GM23338 (cell line): Measurements from ENCODE around the gene SP100. TPM values are rescaled to one million over a fixed set of nuclear protein-coding genes. Genes with fewer than 3 reads are reported as not detected.
A peak's percentile ranks its signal among the peaks of the same experiment; 100 is the strongest.

Experiments used
- ATAC-seq: fragments of 200-7000 bp; cut with Tn5 transposase; 3 replicates; pipeline ENCODE4 v1.9.1; 2020
- DNase-seq: peaks from one replicate; pipeline ENCODE4 v3.0.0-alpha.2; 2015; ENCODE audit warnings: low spot score
- H2AFZ ChIP-seq: fragments of 200-600 bp; sonication (generic); 2 replicates; pipeline ENCODE4 v1.8.0; 2016; ENCODE audit warnings: antibody characterized with exemption, mild to moderate bottlenecking, moderate library complexity
- H3F3A ChIP-seq: fragments of 200-600 bp; sonication (generic); replicated peaks from 2 replicates; pipeline ENCODE4 v1.8.0; 2017; ENCODE audit warnings: antibody characterized with exemption, mixed run types, low read depth
- H3K27ac ChIP-seq: fragments of 200-600 bp; sonication (generic); 2 replicates; pipeline ENCODE4 v1.6.1; 2016; ENCODE audit warnings: low read depth
- H3K27me3 ChIP-seq: fragments of 200-600 bp; sonication (generic); 2 replicates; pipeline ENCODE4 v1.8.0; 2016; ENCODE audit warnings: mild to moderate bottlenecking, mixed run types, moderate library complexity; ENCODE audit not compliant: insufficient read depth
- H3K36me3 ChIP-seq: fragments of 200-600 bp; sonication (generic); 2 replicates; pipeline ENCODE4 v1.8.0; 2016; ENCODE audit warnings: mild to moderate bottlenecking; ENCODE audit not compliant: insufficient read depth
- H3K4me1 ChIP-seq: fragments of 200-600 bp; sonication (generic); 2 replicates; pipeline ENCODE4 v1.8.0; 2016; ENCODE audit warnings: mild to moderate bottlenecking, moderate library complexity; ENCODE audit not compliant: insufficient read depth
- H3K4me2 ChIP-seq: fragments of 200-600 bp; sonication (generic); 2 replicates; pipeline ENCODE4 v1.7.1; 2017; ENCODE audit warnings: mixed run types
- H3K4me3 ChIP-seq: fragments of 200-600 bp; sonication (generic); 2 replicates; pipeline ENCODE4 v1.6.1; 2016; ENCODE audit warnings: mixed run types
- H3K79me2 ChIP-seq: fragments of 200-600 bp; sonication (generic); replicated peaks from 2 replicates; pipeline ENCODE4 v1.8.0; 2017; ENCODE audit warnings: mild to moderate bottlenecking; ENCODE audit not compliant: insufficient read depth
- H3K9me2 ChIP-seq: fragments of 200-600 bp; sonication (generic); 2 replicates; pipeline ENCODE4 v1.8.0; 2017; ENCODE audit not compliant: insufficient read depth
- H4K20me1 ChIP-seq: fragments of 200-600 bp; sonication (generic); replicated peaks from 2 replicates; pipeline ENCODE4 v1.8.0; 2017; ENCODE audit warnings: mild to moderate bottlenecking; ENCODE audit not compliant: insufficient read depth
- H3K27ac Mint-ChIP-seq: 2 replicates; pipeline ENCODE4 v1.8.0; 2020; ENCODE audit warnings: inconsistent platforms, mild to moderate bottlenecking, moderate library complexity, mixed read lengths
- H3K27me3 Mint-ChIP-seq: 3 replicates; pipeline ENCODE4 v1.8.0; 2022; ENCODE audit warnings: low read depth, mild to moderate bottlenecking, moderate library complexity, mixed read lengths, inconsistent platforms; ENCODE audit not compliant: insufficient read depth, poor library complexity
- H3K36me3 Mint-ChIP-seq: 3 replicates; pipeline ENCODE4 v1.8.0; 2021; ENCODE audit warnings: low read depth, mild to moderate bottlenecking, inconsistent platforms, moderate library complexity, mixed read lengths
- H3K4me1 Mint-ChIP-seq: 3 replicates; pipeline ENCODE4 v1.8.0; 2020; ENCODE audit warnings: mild to moderate bottlenecking, inconsistent platforms, mixed read lengths
- H3K4me3 Mint-ChIP-seq: 3 replicates; pipeline ENCODE4 v1.8.0; 2021; ENCODE audit warnings: moderate library complexity, mild to moderate bottlenecking, inconsistent platforms, mixed read lengths
- H3K9me3 Mint-ChIP-seq: 3 replicates; pipeline ENCODE4 v1.8.0; 2020; ENCODE audit warnings: moderate library complexity, mild to moderate bottlenecking, inconsistent platforms, mixed read lengths
- CREB1 ChIP-seq: fragments of 250-450 bp; sonication (Bioruptor Pico); IDR thresholded peaks from 2 replicates; pipeline ENCODE4 v1.5.0; 2020; ENCODE audit warnings: low read depth, mild to moderate bottlenecking, moderate library complexity
- CTCF ChIP-seq, 2 experiments: fragments of 200-600 bp in 1 of 2; sonication (generic) in 1 of 2; conservative IDR thresholded peaks; 2 replicates each; pipeline versions ENCODE4 v1.5.1 to v1.6.1; 2016 to 2017; ENCODE audit warnings: antibody characterized with exemption in 2 of 2, low read depth in 2 of 2, mild to moderate bottlenecking in 2 of 2, moderate library complexity in 1 of 2
- ETS1 ChIP-seq: IDR thresholded peaks from 2 replicates; pipeline ENCODE4 v1.6.1; 2016; ENCODE audit warnings: antibody characterized with exemption
- EZH2 ChIP-seq: fragments of 200-600 bp; sonication (generic); IDR thresholded peaks from one replicate; pipeline ENCODE4 v1.8.0; 2017; ENCODE audit warnings: antibody characterized with exemption, mild to moderate bottlenecking, low read depth; ENCODE audit not compliant: unreplicated experiment
- EZH2phosphoT487 ChIP-seq: fragments of 200-600 bp; sonication (generic); IDR thresholded peaks from one replicate; pipeline ENCODE4 v1.8.1; 2018; ENCODE audit warnings: antibody characterized with exemption; ENCODE audit not compliant: unreplicated experiment
- JUNB ChIP-seq: IDR thresholded peaks from one replicate; pipeline ENCODE4 v1.6.1; 2016; ENCODE audit warnings: antibody characterized with exemption; ENCODE audit not compliant: unreplicated experiment
- NANOG ChIP-seq: IDR thresholded peaks from 2 replicates; pipeline ENCODE4 v1.6.1; 2016; ENCODE audit warnings: antibody characterized with exemption, borderline replicate concordance
- POLR2AphosphoS5 ChIP-seq: IDR thresholded peaks from 2 replicates; pipeline ENCODE4 v1.6.1; 2016; ENCODE audit warnings: antibody characterized with exemption, low read depth
- REST ChIP-seq: IDR thresholded peaks from one replicate; pipeline ENCODE4 v1.6.1; 2018; ENCODE audit warnings: antibody characterized with exemption; ENCODE audit not compliant: unreplicated experiment
- STAT1 ChIP-seq: IDR thresholded peaks from one replicate; pipeline ENCODE4 v1.6.1; 2016; ENCODE audit warnings: antibody characterized with exemption; ENCODE audit not compliant: unreplicated experiment
- ZNF114 ChIP-seq: fragments of 250-450 bp; sonication (Bioruptor Pico); IDR thresholded peaks from 2 replicates; pipeline ENCODE4 v1.5.0; 2020; ENCODE audit warnings: mild to moderate bottlenecking, moderate library complexity
- ZNF331 ChIP-seq: fragments of 250-450 bp; sonication (Bioruptor Pico); IDR thresholded peaks from 2 replicates; pipeline ENCODE4 v1.5.0; 2020; ENCODE audit warnings: low read depth, mild to moderate bottlenecking, moderate library complexity
- ZNF462 ChIP-seq: fragments of 250-450 bp; sonication (Bioruptor Pico); IDR thresholded peaks from 2 replicates; pipeline ENCODE4 v1.5.0; 2020; ENCODE audit warnings: mild to moderate bottlenecking, moderate library complexity
- polyA plus RNA-seq: library from polyadenylated mRNA; unstranded; fragments of >200 nt; fragmentation: Nextera tagmentation; extraction: Ambion mirVana; gene quantifications from 2 replicates; pipeline ENCODE4 v1.2.1, GENCODE V29; 2016
- total RNA-seq: library from RNA; depleted of rRNA; stranded (reverse); fragments of >200 nt; shearing (Covaris generic); gene quantifications from 2 replicates; pipeline ENCODE4 v1.2.3, GENCODE V29; 2014

SP100 gene
- total and polyA plus RNA-seq, 2 experiments from 2014 or later: 0.44 to 0.73 TPM

- no peak for ATAC-seq
- Histone ChIP-seq H3K27ac (no peak overlapping the region), H3K27me3 (no peaks in the 10 kb centered on the region), H3K4me3 (no peak overlapping the region), H3F3A (no peaks in the 10 kb centered on the region), H3K9me2 (no peaks in the 10 kb centered on the region), H3K4me2 (no peak overlapping the region), H2AFZ (peak overlapping the region; percentile 38; the same call in 1 of the 2 replicates), H3K79me2 (no peaks in the 10 kb centered on the region), H3K36me3 (no peaks in the 10 kb centered on the region), H3K4me1 (no peaks in the 10 kb centered on the region), H4K20me1 (no peaks in the 10 kb centered on the region)
- no peak for TF ChIP-seq NANOG
- TF ChIP-seq ETS1: no peak
- no peak for TF ChIP-seq EZH2
- no peak for TF ChIP-seq ZNF331 (CRISPR knock-in tag)
- no peak for TF ChIP-seq CREB1 (CRISPR knock-in tag)
- no peak for TF ChIP-seq CTCF (conservative IDR thresholded peaks at IDR 0.05; ENCODE audit: low read depth in 2 of 2)
- no peak for TF ChIP-seq POLR2AphosphoS5
- TF ChIP-seq REST: no peak
- TF ChIP-seq STAT1: no peak
- no peak for TF ChIP-seq ZNF462
- no peak for TF ChIP-seq EZH2phosphoT487
- no peak for TF ChIP-seq JUNB
- no peak for TF ChIP-seq ZNF114 (CRISPR knock-in tag)
- Mint-ChIP-seq H3K36me3 (peaks cover 18% of the 10 kb centered on the region), H3K4me3 (no peak overlapping the region), H3K4me1 (no peaks in the 10 kb centered on the region), H3K27ac (no peak overlapping the region), H3K27me3 (no peaks in the 10 kb centered on the region), H3K9me3 (peaks cover 30% of the 10 kb centered on the region)
- no peak for DNase-seq
These were observed 162.1 kb downstream of the SP100 start for GRCh38 chr2:230578106-230578505.
